ENCODE data around the gene KCND3.

KCND3 gene

DNA sequence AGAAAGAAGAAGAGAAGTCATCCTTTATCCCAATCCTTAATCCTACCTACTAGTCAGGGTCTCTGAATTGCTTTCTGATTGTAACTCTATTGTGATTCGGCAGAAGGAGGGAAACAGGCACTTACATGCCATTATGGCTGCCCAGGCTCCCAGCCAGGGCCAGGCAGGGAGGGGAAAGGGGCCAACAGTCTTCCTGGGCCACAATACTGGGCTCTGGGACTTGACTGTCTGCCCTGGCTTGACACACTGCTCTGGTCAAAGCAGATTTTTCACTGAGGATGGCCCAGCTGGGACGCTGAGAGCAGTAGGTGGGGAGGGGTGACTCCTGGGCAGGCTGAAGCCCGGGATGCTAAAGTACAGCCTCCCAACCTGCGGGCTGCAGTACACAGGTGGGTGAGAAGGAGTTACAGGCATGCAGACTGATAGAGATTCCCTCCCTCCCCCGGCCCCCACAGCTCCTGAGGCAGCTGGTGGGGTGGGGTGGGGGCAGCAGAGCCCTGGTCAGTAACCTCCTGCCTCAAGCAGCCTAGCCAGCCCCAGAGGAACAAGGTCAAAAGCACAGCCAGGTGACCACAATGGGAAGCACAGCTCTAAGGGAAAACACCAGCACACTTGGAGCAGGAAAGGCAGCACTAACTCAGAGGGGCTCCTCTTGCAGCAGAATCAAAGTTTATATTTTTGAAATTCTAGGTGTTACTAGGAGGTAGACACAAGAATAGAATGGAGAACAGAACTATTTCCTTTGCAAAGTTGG, 25.3 kb downstream of the KCND3 start:
- in situ Hi-C loops (cut with MboI; ENCODE audit: low pct_unique_long_range_greater_than_20kb, low sequenced_read_pairs), result no loop called here
- no peak for DNase-seq

DNA sequence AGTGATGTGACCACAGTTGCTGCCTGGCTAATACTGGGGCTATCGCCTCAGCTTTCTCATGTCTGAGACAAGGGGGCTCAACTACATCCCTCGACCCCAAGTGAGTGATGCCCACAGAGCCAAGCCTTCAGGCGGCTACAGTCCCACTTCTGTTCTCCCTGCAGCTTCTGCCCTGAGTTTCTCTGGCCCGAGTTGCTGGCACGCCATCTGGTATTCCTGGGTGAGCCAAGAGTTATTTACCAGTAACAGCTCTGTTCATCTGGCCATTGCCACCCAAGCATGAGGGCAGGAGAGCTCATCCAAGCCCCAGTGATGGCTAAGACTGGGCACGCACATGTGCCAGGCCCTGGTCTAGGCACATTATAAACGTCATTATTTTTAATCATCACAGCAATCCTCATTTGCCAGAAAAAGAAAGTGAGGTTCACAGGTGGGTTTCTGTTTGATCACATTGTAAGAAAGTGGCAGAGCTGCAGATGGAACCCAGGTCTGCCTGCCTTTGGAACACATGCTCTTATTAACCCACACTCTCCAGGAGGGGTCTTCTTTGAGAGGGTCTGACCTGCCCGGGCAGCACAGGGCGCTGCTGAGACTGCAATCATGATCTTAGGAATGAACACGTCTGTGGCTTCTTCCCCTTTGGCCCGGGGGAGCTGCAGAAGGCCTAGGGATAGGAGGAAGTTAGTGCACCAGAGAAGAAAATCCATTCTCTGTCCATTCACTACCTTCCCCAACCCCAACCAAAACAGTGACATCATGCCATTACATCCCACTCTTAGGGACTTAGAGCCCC, 27.5 kb downstream of the KCND3 start:
- in situ Hi-C loops (cut with MboI; ENCODE audit: low pct_unique_long_range_greater_than_20kb, low sequenced_read_pairs), result no loop called here
- no peak for DNase-seq

- in situ Hi-C loops (cut with MboI; ENCODE audit: low pct_unique_long_range_greater_than_20kb, low sequenced_read_pairs), result no loop called here
- DNase-seq, result no peak
Measured at GRCh38 chr1:111961016-111961415, 28.5 kb downstream of the KCND3 start.

DNA sequence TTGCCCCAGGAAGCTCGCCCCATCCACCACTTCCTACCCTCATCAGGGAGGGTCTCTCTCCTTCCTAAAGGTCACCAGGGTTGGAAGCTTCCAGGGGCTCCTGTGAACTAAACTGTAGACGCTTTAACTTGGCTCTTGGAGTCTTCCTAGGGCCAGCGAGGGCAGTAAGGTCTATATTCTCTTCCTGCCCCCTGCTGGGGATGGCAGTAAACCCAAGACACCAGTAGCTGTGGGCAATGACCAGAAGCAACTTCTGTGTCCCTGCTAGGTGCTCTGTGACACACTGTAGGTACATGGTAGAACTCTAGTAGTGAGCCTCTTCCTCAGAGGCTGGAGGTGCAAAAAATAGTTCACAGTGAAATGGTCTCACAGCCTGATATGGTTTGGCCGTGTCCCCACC, 30.0 kb downstream of the KCND3 start:
- DNase-seq, result no peak
- in situ Hi-C loops (cut with MboI; ENCODE audit: low pct_unique_long_range_greater_than_20kb, low sequenced_read_pairs), result no loop called here

- in situ Hi-C loops (cut with MboI; ENCODE audit: low pct_unique_long_range_greater_than_20kb, low sequenced_read_pairs), result no loop called here
- DNase-seq, result no peak
Measured at GRCh38 chr1:111958851-111959250, 30.6 kb downstream of the KCND3 start.

GRCh38 chr1:111958075-111958474, 31.4 kb downstream of the KCND3 start:
- DNase-seq, result no peak
- in situ Hi-C loops (cut with MboI; ENCODE audit: low pct_unique_long_range_greater_than_20kb, low sequenced_read_pairs), result no loop called here

DNA sequence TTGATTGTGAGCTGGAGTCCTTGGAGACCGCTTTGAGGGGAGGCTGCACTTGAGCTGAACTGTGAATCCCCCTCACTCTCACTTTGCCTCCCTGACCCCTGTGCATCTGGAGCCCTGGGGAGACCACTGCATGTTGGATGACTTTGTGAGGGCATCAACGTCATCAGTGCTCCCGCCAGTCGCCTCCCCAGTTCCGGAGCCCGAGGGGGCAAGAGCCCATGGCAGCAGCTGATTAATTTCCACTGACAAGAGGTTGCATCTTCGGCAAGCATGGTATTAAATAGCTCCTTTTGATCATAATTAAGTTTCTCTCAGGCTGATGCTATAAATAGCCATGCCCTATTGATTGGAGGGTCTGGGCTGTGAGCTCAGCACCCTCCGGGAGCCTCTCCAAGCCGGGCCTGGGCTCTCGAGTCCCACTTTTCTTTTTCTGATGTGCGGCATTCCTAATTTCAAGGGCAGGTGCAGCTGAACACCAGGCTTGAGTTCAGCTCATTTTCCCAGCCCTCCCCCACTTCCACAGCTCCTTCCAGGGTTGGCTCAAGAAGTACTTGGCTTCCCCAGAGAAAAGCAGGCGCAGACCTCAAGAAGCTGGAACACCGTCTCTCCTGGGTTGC, 33.2 kb downstream of the KCND3 start:
- in situ Hi-C loops (cut with MboI; ENCODE audit: low pct_unique_long_range_greater_than_20kb, low sequenced_read_pairs), result no loop called here
- no peak for DNase-seq

GRCh38 chr1:111955755-111956154, 33.7 kb downstream of the KCND3 start:
- no peak for DNase-seq
- in situ Hi-C loops (cut with MboI; ENCODE audit: low pct_unique_long_range_greater_than_20kb, low sequenced_read_pairs), result no loop called here

DNA sequence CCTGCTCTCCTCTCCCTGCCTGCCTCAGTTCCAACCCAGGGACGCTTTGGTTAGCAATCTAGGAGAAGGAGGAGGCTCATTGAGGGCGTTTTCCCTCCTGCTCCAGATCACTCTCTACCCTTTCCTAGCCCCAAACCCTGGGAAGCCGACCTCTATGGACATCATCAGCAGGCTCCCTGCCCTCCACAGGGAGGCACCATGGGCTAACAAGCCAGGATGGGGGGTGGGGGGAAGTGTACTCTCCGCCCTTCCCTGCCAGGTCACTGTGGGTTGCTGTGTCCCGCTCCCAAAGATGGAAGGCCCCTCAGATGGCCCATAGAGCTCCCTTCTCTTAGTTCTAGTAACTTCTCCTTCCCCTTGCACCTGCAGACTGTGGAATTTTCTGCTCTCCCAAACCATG, 35.7 kb downstream of the KCND3 start:
- DNase-seq, result no peak
- in situ Hi-C loops (cut with MboI; ENCODE audit: low pct_unique_long_range_greater_than_20kb, low sequenced_read_pairs), result no loop called here

DNA sequence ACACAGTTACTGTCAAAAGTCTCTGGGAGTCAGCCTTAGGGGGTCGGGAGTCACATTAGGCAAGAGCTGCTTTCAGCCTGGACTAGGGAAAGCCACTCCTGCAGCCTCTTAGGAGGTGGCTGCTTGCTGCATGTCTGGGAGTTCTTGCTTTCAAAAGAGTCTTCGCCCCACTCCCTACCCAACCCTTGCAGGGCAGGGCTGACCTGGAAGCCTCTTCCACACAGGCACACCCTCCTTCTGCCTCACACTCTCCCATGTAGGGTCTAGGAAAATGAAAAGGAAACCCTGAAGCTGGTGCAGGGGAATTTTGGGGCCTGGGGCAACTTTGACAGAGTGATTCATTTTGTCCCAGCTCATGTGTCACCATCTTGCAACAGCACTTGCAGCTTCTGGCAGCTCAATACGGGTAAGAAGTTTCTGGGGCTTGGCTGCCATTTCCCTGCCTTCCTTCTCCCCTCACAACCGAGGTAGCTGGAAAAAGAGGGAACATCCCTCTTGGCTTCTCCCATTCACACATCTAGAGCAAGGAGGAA, 37.3 kb downstream of the KCND3 start:
- in situ Hi-C loops (cut with MboI; ENCODE audit: low pct_unique_long_range_greater_than_20kb, low sequenced_read_pairs), result no loop called here
- DNase-seq, result no peak

DNA sequence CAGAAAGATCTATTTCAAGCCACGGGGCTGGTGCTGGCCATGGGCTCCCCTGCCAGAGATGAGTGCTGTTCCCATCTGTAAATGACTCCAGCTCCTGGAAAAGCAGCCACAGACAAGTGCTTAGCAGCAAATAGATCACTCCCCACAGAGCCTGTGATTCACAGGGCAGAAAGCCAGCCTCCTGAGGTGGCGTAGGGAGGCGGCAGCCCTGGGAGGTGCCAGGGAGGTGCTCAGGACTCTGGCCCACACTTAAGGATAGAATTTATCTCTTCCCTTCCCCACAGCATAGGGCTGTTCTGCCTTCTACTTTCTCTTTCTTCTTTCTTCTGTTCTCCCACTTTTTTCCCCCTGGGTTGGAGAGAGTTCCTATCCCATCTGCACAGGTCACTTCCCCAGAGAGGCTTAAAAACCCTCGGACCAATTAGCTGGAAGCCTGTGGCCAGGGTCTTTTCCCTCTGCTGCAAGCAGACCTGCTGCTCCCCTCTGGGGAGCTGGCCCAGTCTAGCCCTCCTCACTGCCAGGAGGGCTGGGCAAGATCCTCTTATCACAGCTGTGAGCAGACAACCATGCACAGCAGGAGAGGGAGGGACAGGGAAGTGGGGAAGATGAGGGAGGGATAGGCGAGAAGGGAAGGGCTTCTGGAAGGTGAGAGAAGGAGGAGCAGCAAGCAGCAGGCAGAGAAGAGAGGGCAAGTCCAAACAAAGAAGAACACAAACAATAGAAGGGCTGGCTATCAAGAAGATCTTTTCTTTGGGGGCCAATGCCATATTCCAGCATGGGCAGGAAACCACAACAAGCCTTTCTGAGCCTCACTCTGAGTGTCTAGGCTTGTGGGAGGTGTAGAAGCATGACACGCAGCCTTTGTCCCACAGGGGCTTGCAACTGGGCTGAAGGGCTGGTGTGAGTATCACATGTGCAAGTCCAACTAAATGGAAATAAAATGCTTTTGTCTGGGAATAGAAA, 41.0 kb downstream of the KCND3 start:
- in situ Hi-C loops (cut with MboI; ENCODE audit: low pct_unique_long_range_greater_than_20kb, low sequenced_read_pairs), result no loop called here
- DNase-seq, result peak; percentile 39

GRCh38 chr1:111943846-111944749, 45.4 kb downstream of the KCND3 start:
- DNase-seq, result no peak
- in situ Hi-C loops (cut with MboI; ENCODE audit: low pct_unique_long_range_greater_than_20kb, low sequenced_read_pairs), result no loop called here

DNA sequence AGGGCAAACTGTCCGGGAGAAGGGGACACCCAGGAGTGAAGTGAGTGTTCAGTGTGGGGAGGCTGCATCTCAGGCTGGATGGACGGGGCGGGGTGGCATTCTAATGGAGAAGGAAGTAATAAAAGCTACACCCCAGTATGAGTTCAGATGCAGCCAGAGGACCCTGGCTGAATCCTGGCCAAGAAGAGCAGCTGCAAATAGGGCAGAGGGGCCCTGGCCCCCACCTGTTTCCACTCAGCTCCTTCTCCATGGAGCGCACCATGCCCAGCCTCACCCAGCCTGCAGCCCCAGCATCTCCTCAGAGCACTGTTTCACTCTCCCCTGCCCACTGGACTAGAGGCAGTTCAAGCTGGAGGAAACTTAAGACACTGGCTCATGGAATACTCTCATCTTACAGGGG, 46.4 kb downstream of the KCND3 start:
- in situ Hi-C loops (cut with MboI; ENCODE audit: low pct_unique_long_range_greater_than_20kb, low sequenced_read_pairs), result no loop called here
- DNase-seq, result no peak

- DNase-seq, result no peak
- in situ Hi-C loops (cut with MboI; ENCODE audit: low pct_unique_long_range_greater_than_20kb, low sequenced_read_pairs), result no loop called here
Measured at GRCh38 chr1:111938536-111938935, 50.9 kb downstream of the KCND3 start.

DNA sequence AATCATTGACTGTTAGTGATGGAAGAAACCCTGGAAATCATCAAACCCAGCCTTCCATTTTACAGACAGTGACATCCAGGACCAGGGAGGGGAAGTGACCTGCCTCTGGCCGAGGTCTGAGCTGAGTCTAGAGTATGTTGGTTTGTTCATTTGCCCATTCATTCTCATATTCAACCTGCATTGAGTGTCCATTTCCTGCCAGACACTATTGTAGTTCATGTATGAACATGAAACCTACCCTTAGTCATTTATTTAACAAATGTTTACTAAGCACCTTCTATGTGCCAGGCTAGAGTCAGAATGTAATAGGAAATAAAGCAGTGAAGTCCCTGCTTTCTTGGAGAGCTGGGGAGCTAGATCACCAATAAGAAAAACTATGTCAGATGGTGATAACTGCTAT, 51.3 kb downstream of the KCND3 start:
- in situ Hi-C loops (cut with MboI; ENCODE audit: low pct_unique_long_range_greater_than_20kb, low sequenced_read_pairs), result no loop called here
- DNase-seq, result no peak

DNA sequence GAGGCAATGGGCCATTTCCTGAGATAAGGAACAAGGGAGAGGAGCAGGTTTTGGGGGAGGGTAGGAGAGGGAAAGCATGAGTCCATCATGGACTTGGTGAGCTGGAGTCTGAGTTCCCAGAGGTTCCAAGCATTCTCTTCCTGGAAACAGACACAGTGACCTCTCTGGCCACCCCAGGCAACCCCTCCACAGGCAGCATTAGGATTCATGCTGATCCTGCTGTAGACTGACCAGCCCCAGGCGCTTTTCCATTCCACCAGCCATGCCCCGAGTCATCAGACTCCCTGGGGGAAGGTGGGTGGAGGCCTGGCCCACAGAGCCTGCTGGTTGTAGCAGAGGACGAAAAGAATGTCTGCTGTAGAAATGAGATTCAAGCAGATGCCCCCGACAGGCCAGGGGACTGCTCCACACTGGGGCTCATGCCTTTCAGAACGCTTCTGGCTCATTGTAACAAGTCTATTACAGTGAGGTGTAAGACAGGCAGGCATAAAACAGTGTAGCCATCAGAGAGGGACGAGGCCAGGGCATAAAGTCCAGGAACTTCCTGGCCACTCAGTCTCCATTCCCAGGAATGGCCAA, 52.2 kb downstream of the KCND3 start:
- no peak for DNase-seq
- in situ Hi-C loops (cut with MboI; ENCODE audit: low pct_unique_long_range_greater_than_20kb, low sequenced_read_pairs), result no loop called here

DNA sequence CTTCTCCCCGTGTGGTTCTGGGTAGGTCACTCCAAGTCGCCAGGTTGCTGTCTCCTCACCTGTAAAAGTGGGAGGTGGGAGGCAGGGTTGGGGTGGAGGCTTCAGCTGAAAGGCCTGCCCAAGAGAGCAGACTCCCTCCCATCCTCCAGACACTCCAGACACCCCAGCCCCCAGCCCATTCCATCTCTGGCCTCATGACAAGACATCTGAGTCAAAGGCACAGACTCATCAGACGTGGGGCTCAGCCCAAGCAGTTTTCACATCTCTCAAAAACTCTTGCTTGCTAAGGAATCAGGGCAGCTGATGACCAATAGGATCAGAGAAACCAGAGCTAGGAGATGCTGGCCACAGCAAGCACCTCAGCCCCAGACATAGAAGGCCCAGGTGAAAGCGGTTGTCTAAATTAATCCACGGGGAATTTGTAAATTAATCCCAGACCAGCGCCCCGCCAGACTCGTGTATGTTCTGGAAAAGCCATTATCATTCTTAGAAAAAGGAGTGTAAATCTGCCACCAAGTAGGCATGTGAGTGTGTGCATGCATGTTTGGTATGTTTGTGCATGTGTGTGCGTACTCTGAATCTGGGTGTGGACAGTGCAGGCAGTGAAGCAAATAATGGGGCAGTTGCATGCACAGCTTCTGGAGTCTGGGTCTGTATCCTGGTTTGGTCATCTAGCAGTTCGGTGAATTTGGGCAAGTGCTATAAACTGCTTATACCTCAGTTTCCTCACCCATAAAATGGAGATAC, 55.2 kb downstream of the KCND3 start:
- no peak for DNase-seq
- in situ Hi-C loops (cut with MboI; ENCODE audit: low pct_unique_long_range_greater_than_20kb, low sequenced_read_pairs), result no loop called here
